ENCODE data around the gene DES.

DNA sequence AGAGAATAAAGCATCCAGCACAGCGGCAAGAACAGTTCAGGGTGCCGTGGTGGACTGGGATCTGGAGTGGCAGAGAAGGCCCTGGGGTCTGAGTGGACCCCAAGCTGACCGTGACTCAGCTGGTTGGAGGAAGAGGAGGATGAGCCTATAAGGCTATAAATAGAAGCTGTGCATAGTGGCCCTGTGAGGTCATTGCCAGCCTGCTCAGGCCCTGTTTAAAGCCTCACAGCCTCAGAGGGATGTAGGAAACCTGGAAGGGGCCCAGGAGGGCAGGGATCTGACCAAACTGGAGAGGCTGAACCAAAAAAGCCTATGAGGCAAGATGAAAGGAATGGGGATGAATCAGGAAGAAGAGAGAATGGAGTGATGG lies 11.3 kb upstream of the DES start:
- TF ChIP-seq POLR2AphosphoS5 (IDR thresholded peaks at IDR 0.05) (no peak), TAF1 (IDR thresholded peaks at IDR 0.05; ENCODE audit: low read depth) (no peak), SMC3 (conservative IDR thresholded peaks at IDR 0.05; ENCODE audit: poor library complexity) (no peak), EP300 (conservative IDR thresholded peaks at IDR 0.05; ENCODE audit: poor library complexity, severe bottlenecking) (no peak)
- TF ChIP-seq, protein P1, sequence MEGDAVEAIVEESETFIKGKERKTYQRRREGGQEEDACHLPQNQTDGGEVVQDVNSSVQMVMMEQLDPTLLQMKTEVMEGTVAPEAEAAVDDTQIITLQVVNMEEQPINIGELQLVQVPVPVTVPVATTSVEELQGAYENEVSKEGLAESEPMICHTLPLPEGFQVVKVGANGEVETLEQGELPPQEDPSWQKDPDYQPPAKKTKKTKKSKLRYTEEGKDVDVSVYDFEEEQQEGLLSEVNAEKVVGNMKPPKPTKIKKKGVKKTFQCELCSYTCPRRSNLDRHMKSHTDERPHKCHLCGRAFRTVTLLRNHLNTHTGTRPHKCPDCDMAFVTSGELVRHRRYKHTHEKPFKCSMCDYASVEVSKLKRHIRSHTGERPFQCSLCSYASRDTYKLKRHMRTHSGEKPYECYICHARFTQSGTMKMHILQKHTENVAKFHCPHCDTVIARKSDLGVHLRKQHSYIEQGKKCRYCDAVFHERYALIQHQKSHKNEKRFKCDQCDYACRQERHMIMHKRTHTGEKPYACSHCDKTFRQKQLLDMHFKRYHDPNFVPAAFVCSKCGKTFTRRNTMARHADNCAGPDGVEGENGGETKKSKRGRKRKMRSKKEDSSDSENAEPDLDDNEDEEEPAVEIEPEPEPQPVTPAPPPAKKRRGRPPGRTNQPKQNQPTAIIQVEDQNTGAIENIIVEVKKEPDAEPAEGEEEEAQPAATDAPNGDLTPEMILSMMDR (IDR thresholded peaks at IDR 0.05; ENCODE audit: poor library complexity, severe bottlenecking), result no peak
